ENCODE measurements around the gene KATNB1. TPM values are rescaled to one million over a fixed set of nuclear protein-coding genes. Genes with fewer than 3 reads are reported as not detected.

Gene KATNB1
- total and polyA plus RNA-seq, 2 experiments from 2014 or later, result 31.4 to 65.9 TPM

- peak overlapping the region; percentile 55 for H3K4me3 ChIP-seq
- peaks cover 48% of the 10 kb centered on the region for H3K4me1 Mint-ChIP-seq
- DNase-seq (ENCODE audit: low spot score) (peak; percentile 82), ATAC-seq (peak; percentile 56)
- H3K27me3 ChIP-seq (ENCODE audit: insufficient read depth), result peaks cover 12% of the 10 kb centered on the region
- no peaks in the 10 kb centered on the region; the same call in 2 of the 3 replicates for H3K36me3 Mint-ChIP-seq (ENCODE audit: low read depth)
- no peak overlapping the region for H3K27ac Mint-ChIP-seq
- H2AFZ ChIP-seq, result peak overlapping the region; percentile 91
- peak overlapping the region; percentile 80 for H3K4me2 ChIP-seq
- peaks cover 25% of the 10 kb centered on the region for H3K27me3 Mint-ChIP-seq (ENCODE audit: insufficient read depth, low read depth, poor library complexity)
- peaks cover 36% of the 10 kb centered on the region for H3K4me1 ChIP-seq (ENCODE audit: insufficient read depth)
- no peak overlapping the region for H3K27ac ChIP-seq (ENCODE audit: low read depth)
- no peaks in the 10 kb centered on the region for H3K36me3 ChIP-seq (ENCODE audit: insufficient read depth)
- H3K4me3 Mint-ChIP-seq, result peak overlapping the region; percentile 71
- H4K20me1 ChIP-seq (replicated peaks; ENCODE audit: insufficient read depth), result no peaks in the 10 kb centered on the region; the same call in 1 of the 2 replicates
- H3F3A ChIP-seq (replicated peaks; ENCODE audit: low read depth), result peaks cover 6% of the 10 kb centered on the region; the same call in 1 of the 2 replicates
- H3K79me2 ChIP-seq (replicated peaks; ENCODE audit: insufficient read depth), result no peaks in the 10 kb centered on the region
- no peaks in the 10 kb centered on the region for H3K9me2 ChIP-seq (ENCODE audit: insufficient read depth)
- TF ChIP-seq EZH2 (IDR thresholded peaks at IDR 0.05; ENCODE audit: low read depth, unreplicated experiment), result no peak
- TF ChIP-seq POLR2AphosphoS5 (IDR thresholded peaks at IDR 0.05; ENCODE audit: low read depth), result no peak
- no peak for TF ChIP-seq JUNB (IDR thresholded peaks at IDR 0.05; ENCODE audit: unreplicated experiment)
- H3K9me3 Mint-ChIP-seq, result no peaks in the 10 kb centered on the region; the same call in 2 of the 3 replicates
Observed at GRCh38 chr16:57797526-57798266, 62.1 kb downstream of the KATNB1 start.

GRCh38 chr16:57798267-57798810, 62.8 kb downstream of the KATNB1 start:
- Histone ChIP-seq H3K27ac (ENCODE audit: low read depth) (no peak overlapping the region), H3K4me3 (peak overlapping the region; percentile 55), H3K27me3 (ENCODE audit: insufficient read depth) (peaks cover 12% of the 10 kb centered on the region), H4K20me1 (replicated peaks; ENCODE audit: insufficient read depth) (no peaks in the 10 kb centered on the region; the same call in 1 of the 2 replicates), H3K36me3 (ENCODE audit: insufficient read depth) (no peaks in the 10 kb centered on the region), H3K79me2 (replicated peaks; ENCODE audit: insufficient read depth) (no peaks in the 10 kb centered on the region), H3K9me2 (ENCODE audit: insufficient read depth) (no peaks in the 10 kb centered on the region), H3K4me2 (peak overlapping the region; percentile 80), H3K4me1 (ENCODE audit: insufficient read depth) (peaks cover 42% of the 10 kb centered on the region), H2AFZ (peak overlapping the region; percentile 91), H3F3A (replicated peaks; ENCODE audit: low read depth) (peaks cover 13% of the 10 kb centered on the region; the same call in 1 of the 2 replicates)
- no peaks in the 10 kb centered on the region; the same call in 2 of the 3 replicates for H3K9me3 Mint-ChIP-seq
- H3K36me3 Mint-ChIP-seq (ENCODE audit: low read depth), result no peaks in the 10 kb centered on the region; the same call in 2 of the 3 replicates
- H3K4me1 Mint-ChIP-seq, result peaks cover 54% of the 10 kb centered on the region
- TF ChIP-seq POLR2AphosphoS5 (IDR thresholded peaks at IDR 0.05; ENCODE audit: low read depth) (no peak), STAT1 (IDR thresholded peaks at IDR 0.05; ENCODE audit: unreplicated experiment) (no peak), ZNF114 (CRISPR knock-in tag; IDR thresholded peaks at IDR 0.05) (no peak), ZNF331 (CRISPR knock-in tag; IDR thresholded peaks at IDR 0.05; ENCODE audit: low read depth) (no peak)
- peaks cover 28% of the 10 kb centered on the region for H3K27me3 Mint-ChIP-seq (ENCODE audit: insufficient read depth, low read depth, poor library complexity)
- no peak for DNase-seq (ENCODE audit: low spot score)
- H3K27ac Mint-ChIP-seq, result no peak overlapping the region
- H3K4me3 Mint-ChIP-seq, result peak overlapping the region; percentile 71
- ATAC-seq, result peak; percentile 12

- Mint-ChIP-seq H3K36me3 (ENCODE audit: low read depth) (no peaks in the 10 kb centered on the region; the same call in 2 of the 3 replicates), H3K4me1 (peaks cover 60% of the 10 kb centered on the region), H3K27ac (no peak overlapping the region), H3K9me3 (no peaks in the 10 kb centered on the region; the same call in 2 of the 3 replicates), H3K4me3 (peak overlapping the region; percentile 26; the same call in 2 of the 3 replicates), H3K27me3 (ENCODE audit: insufficient read depth, low read depth, poor library complexity) (peaks cover 33% of the 10 kb centered on the region)
- DNase-seq (ENCODE audit: low spot score), result no peak
- Histone ChIP-seq H3K4me2 (peak overlapping the region; percentile 80), H3K4me1 (ENCODE audit: insufficient read depth) (peaks cover 50% of the 10 kb centered on the region), H3K27ac (ENCODE audit: low read depth) (no peak overlapping the region), H3K9me2 (ENCODE audit: insufficient read depth) (no peaks in the 10 kb centered on the region), H3K27me3 (ENCODE audit: insufficient read depth) (peaks cover 12% of the 10 kb centered on the region), H3K36me3 (ENCODE audit: insufficient read depth) (no peaks in the 10 kb centered on the region), H3K4me3 (no peak overlapping the region; the same call in 1 of the 2 replicates), H3F3A (replicated peaks; ENCODE audit: low read depth) (peaks cover 16% of the 10 kb centered on the region; the same call in 1 of the 2 replicates), H2AFZ (no peak overlapping the region), H3K79me2 (replicated peaks; ENCODE audit: insufficient read depth) (no peaks in the 10 kb centered on the region), H4K20me1 (replicated peaks; ENCODE audit: insufficient read depth) (no peaks in the 10 kb centered on the region; the same call in 1 of the 2 replicates)
- no peak for ATAC-seq
- TF ChIP-seq ZNF462 (CRISPR knock-in tag; IDR thresholded peaks at IDR 0.05) (no peak), ZNF114 (CRISPR knock-in tag; IDR thresholded peaks at IDR 0.05) (no peak), EZH2phosphoT487 (IDR thresholded peaks at IDR 0.05; ENCODE audit: unreplicated experiment) (no peak), POLR2AphosphoS5 (IDR thresholded peaks at IDR 0.05; ENCODE audit: low read depth) (no peak)
Observed at GRCh38 chr16:57798953-57799599, 63.5 kb downstream of the KATNB1 start.

Measured in GM23338 (cell line).